GM21737 (cell line): Measurements from ENCODE around the gene NARS2.

Source experiments
- ATAC-seq: cut with Tn5 transposase; IDR thresholded peaks from one replicate; pipeline ENCODE4 v1.9.1; 2021; ENCODE audit warnings: mild to moderate bottlenecking, moderate library complexity; ENCODE audit not compliant: unreplicated experiment

Gene NARS2

DNA sequence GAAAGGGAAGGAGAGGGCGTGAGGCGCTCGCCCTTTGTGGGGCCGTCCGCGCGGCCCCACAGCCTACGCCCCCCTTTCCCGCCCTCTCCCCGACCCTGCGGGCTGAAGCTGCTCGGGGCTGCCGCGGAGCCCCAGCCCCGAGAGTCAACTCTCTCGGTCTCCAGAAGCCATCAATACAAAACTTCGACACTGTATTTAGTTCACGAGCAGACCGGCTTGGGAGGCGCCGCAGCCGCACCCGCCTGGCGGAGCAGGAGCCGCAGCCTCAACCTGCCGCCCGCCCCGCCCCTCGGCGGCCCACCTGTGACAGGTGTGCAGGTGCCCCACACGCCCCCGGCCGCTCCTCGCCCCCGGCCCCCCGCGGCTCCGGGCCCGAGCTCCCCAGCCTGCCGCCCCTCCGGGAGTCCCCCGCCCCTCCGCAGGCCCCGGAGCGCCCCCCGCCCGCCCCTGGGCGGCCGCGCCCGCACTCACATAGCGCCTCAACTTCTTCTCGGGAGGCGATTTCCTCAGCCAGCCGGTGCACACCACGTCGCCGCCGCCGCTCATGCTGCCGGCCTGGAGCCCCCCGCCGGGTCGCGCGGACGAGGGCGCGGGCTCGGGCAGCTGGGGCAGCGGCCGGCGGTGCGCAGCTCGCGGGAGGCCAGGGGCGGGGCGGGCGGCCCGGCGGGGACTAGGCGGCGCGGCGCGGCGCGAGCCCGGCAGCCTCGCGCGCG, 157.3 kb downstream of the NARS2 start, which contains the start of gene GAB2:
TSS of gene GAB2 (minus strand) at position 646 of the 713 bp plus-strand sequence. CDS start at position 546, 100 bp downstream.
- peak; percentile 8 for ATAC-seq

DNA sequence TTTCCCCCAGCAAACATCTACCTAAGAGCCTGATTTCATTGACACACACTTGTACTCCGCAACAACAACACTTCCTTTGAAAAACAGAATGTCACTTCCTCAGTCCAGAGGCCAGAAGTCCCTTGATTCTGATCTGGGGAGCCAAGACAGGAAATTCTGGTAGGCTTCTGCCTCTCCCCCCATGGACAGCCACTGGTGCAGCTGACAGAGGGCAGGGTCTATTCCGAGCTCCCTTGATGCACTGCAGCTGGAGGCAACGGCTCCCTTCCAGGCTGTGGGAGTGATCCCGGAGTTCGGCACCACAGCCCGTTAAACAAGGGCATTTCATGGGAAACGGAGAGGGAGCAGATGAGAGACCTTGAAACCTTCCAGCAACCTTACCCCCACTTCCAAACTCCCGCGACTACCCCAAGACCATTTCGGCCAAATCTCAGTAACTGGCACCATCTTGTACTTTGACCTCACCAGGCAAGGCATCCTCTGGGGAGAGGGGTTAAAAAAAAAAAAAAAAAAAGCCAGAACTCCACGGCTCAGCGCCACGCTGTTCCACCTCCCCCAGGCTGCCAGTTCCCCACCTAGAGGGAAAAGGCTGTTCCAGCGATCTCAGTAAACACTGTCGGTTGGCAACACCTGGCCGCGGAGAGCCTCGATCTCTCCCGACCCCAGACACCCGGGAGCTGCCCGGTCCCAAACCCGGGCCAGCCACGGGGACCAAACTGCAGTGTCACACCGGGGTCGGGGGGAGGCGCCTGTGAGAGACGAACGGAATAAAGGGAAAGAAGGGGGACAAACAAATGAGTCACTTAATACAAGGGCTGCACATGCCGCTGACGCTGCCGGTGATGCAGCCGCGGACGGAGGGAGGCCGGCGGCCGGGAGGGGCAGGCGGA, 158.1 kb downstream of the NARS2 start:
- ATAC-seq = peak; percentile 37

DNA sequence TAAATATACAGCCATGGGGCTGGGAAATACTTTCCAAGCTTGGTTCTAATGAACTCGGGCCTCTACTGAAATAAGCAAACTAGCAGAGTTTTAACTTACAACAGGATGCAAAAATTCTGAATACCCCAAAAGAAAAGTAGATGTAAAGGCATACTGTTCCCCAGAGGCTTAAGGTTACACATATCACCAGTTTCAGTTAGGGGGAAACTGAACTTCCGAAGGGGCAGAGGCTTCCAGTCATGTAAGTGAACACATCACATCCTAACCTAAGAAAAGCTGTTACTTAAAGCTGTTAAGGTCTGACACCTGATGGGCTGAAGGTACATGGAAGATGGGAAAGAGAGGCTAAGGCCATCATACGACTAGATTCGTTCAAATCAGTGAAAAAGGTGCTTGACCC, 159.3 kb downstream of the NARS2 start:
- peak; percentile 30 for ATAC-seq

DNA sequence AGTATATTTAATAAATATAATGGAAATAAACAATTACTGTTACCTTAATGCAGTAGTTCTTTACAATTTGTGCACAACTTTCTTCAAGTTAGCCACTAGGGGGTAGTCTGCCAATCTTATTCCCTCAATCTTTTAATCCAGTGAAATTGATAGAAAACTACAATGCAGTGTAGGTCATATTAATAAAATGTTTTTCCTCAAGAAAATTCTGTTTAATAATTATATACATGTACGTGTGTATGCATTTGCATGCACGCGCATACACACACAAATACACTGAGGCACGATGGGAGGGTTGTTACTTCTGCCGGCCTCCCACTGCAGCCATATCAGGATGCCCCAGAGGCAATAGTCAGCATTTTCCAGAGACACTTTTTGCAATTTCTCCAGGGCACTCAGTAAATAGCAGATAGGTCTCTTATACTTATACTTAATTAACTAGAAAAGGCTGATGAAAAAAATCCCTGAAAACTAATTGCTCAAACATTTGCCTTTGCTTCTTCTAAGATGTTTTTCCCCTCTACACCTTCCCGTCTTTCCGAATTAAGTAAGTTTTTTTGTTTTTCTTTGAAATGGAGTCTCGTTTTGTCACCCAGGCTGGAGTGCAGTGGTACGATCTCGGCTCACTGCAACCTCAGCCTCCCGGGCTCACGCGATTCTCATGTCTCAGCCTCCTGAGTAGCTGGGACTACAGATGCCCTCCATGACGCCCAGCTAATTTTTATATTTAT, 160.2 kb downstream of the NARS2 start:
- no peak for ATAC-seq

DNA sequence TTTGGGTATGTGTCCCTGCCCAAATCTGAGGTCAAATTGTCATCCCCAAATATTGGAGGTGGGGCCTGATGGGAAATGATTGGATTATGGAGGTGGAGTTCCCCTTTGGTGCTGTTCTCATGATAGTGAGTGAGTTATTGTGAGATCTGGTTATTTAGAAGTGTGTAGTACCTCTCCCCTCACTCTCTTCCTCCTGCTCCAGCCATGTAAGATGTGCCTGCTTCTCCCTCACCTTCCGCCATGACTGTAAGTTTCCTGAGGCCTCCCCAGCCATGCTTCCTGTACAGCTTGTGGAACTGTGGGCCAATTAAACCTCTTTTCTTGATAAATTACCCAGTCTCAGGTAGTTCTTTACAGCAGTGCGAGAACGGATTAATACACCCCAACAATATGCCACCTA, 166.0 kb downstream of the NARS2 start:
- ATAC-seq = no peak

DNA sequence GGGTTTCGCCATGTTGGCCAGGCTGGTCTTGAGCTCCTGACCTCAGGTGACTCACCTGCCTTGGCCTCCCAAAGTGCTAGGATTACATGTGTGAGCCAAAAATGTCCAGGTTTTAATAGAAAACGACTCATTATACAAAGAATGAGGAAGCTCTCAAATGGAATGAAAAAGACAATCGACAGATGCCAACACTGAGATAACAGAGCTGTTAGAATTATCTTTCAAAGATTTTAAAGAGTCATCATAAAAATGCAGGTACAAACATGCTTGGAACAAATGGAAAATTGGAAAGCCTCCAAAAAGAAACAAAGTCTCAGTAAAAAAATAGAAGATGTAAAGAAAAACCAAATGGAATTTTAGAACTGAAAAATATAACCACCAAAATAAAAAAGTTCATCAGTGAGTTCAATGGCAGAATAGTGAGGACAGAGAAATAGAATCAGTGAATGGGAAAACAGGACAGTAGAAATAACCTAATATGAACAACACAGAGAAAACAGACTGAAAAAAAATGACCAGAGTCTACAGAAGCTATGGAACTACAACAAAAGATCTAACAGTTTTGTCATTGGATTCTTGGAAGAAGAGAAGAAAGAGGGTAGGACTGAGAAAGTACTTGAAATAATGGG, 168.0 kb downstream of the NARS2 start:
- ATAC-seq = no peak

DNA sequence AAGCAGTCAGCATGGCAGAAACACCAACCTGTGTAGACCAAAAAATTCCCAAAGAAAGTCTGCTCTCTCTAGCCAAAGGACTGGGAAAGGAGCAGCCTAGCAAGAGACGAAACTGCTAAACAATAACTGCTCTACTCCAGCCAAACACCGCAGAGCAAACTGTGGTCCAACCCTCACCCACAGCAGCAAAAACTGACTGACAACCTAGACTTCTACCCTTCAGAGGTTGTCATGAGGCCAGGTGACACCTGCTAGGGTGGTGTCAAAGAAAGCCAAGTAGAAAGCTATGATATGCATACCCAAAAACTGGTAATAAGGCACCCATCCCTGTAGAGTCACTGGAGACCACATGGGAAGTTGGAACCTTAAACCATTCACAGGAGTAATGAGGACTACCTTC, 168.9 kb downstream of the NARS2 start:
- no peak for ATAC-seq

DNA sequence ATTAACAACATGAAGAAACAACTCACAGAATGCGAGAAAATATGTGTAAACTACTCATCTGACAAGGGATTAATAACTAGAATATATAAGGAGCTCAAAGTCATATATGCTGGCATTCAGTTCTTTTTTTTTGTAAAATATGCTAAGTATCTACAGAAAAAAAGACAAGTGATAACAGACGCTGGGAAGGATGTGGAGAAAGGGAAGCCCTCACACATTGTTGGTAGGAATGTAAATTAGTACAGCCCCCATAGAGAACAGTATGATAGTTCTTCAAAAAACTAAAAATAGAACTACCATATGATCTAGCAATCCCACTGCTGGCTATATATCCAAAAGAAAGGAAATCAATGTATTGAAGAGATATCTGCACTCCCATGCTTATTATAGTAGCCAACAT, 170.9 kb downstream of the NARS2 start:
- ATAC-seq = no peak

DNA sequence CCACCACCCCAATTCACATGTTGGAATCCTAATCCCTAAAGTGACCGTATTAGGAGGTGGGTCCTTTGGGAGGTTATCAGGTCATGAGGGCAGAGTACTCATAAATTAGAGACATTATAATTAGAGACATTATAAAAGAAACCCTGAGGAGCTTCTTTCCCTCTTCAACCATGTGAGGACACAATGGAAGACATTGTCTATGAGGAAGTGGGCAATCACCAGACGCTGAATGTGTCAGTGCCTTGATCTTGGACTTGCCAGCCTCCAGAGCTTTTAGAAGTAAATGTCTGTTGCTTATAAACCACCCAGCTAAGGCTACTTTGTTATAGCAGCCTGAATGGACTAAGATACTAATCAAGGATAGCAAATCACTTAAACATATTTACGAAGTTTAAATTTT, 171.8 kb downstream of the NARS2 start:
- ATAC-seq = no peak

DNA sequence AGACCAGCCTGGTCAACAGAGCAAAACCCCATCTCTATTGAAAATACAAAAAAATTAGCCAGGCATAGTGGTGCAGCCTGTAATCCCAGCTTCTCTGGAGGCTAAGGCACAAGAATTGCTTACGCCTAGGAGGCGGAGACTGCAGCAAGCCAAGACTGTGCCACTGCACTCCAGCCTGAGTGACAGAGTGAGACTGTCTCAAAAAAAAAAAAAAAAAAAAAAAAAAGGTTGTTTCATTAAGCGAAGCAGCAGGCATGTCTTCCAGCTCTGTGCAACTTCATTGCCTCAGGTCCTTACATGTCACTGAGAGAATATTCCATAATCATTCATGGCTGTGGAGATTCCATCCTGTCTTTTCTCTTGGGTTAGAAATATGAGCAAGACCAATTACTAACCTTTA, 174.0 kb downstream of the NARS2 start:
- no peak for ATAC-seq

DNA sequence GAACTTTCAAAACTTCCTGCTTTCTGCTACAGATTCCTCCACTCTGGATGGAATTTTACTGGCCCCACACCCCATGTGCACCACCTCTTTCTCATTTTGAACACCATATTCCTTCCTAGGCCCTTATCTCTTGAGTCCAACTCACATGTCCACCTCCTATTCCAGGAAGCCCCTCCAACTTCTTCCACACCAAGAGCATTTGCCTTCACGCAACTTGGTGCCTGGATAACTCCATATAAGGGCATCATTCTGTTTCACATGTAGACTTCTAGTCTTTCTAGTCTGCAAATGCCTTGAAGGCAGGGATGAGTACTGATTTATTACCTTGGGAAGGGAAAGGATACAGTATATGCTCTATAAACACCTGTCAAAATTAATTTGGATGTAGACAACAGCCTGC, 174.5 kb downstream of the NARS2 start:
- ATAC-seq = no peak

DNA sequence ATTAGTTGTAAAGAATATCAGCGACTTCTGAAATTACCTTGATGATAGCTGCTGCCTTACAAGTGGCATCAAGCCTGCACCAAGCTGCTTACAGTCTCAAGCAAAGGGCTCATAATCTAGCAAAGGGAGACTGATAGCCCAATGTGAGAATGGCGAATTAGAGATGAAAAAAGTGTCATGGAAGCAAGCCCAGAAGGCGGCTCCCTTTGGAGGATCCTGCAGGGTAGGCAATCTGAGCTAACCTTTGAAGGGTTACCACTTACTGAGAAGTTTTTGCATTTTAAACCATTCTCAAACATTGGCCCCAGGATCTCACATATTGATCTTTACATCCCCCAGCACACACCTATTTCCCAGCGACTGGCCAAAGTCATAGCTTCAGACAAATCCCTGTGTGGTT, 175.5 kb downstream of the NARS2 start:
- no peak for ATAC-seq

DNA sequence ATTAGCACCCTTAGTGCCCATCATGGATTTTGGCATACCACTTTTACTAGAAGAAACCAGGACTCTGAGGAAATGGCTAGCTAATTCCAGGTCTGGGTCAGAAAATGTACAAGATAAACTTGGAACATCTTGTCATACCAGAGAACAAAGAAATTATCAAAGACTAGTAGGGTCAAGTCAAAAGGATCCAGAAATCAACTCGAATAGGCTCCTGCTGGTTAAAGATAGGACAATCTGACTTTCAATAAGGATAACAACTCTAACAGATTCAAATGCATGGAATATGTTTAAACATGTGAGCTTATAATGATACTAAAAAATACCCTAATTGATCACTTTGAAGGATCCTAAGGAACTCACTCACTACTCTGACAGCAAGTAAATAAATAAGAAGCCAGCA, 175.9 kb downstream of the NARS2 start:
- ATAC-seq = no peak

DNA sequence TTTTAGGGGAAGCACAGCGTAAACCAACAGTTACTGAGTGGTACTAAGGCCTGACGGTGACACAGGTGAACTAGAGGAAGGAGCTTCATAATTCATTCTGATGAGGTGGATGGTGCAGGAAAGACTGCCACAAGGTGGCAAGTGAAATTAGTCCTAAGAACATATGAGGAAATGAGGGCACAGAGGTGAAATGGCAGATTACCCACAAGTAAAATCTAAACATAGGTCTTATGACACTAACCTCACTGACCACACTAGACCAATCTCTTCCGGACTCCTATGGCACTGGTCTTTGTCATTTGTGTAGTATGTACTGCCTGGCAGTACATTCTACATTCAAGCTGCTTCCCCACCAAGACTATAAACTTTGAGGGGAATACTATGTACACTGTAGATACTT, 177.3 kb downstream of the NARS2 start:
- ATAC-seq = peak; percentile 80

DNA sequence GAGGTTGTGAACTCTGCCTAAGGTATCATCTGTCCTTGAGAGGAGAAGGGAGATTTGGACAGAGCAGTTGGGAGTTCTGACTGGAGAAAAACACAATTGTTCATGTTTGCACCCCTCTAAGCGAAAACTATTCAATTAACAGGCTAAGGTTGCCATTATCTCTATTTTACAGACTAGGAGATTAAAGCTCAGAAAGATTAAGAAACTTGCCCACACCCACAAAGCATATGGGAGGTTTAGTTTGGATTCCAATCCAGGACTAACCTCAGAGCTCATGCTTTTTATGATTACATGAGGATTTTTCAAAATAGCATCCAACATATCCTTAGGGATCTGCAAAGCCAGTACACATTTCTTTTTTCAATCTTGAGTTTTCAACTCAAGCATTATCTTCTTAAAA, 179.1 kb downstream of the NARS2 start:
- ATAC-seq = no peak

DNA sequence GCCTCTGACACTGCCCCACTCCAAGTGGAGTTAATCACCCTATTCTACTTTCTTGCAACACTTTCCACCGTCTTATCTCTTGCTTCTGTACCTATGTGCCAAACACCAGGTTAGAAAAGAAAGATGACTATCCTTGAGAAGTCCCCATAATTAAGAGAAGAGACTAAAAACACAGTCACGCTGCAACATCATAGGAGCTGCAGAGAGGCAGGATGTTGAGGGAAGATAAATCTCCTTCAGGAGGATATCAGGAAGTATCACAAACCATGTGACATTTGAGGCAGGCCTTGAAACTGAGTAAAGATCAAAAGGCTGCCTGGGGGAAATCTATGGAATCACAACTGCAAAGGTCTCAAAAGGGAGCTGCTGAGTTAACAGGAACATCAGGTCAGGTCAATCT, 181.8 kb downstream of the NARS2 start:
- ATAC-seq = no peak

DNA sequence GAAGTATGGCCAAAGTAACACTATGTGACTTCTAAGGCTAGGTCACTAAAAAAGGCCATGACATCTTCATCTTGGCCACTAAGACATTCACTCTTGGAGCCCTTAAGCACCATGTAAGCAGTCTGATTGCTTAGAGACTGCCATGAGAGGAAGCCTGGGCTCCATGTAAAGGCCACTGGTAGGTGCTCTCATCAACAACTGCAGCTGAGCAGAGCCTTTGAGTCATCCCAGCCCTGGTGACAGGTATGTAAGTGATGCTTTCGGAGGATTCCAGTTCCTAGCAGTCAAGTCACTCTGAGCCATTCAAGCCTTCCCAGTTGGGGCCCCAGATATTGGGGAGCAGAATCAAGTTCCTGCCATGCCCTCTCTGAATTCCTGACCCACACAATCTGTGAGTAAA, 183.2 kb downstream of the NARS2 start:
- ATAC-seq = no peak

DNA sequence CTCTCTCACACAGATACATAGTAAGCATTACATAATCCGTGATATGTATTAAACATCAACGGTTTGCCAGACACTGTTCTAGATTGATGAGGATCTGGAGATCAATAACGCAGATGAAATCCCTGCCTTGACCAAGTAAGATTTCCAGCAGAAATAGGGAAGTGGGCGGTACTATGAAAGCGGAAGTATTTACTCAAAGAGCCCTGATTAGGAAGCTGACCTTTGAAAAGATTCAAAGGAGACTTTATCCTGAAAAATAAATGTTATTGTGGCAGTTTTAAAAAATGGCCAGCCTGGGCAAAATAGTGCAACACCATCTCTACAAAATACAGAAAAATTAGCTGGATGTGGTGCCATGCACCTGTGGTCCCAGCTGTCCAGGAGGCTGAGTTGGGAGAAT, 183.9 kb downstream of the NARS2 start:
- ATAC-seq = no peak

DNA sequence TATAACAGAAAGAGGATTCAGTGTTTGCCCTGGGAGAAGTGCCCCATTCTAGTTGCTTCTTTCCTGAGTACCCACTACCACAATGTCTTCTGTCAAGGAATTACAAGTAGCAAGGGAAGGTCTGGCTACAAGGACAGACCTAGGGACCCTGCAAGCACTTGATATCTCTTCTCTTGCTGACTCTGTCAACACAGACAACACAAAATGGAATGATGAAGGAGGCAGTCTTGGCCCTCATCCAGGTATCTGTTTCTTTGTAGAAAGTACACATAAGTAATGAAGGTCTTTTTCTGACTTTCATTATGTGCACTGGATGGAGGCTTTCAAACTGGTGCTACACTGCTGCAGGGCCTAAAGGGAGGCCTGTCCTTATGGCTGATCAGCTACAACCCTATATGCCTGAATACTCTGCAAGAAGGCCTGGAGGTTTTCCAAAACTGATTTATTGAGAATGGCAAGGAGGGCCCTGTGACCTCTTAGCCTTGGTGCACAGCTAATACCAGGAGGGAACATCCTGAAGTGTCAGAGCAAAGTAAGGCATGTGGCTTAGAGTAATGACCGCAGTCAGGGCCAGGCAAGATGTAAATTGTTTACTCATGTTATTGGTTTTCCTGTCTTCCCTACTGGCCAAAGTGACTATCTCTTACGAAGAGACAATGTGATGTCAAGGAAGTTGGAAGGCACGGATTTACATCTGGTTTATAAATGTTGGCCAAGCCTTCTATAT, 188.3 kb downstream of the NARS2 start:
- ATAC-seq = no peak
